Measurements from ENCODE around the gene ZBTB20.
"Not testable (repeated sequence)": the region's sequence is repeated elsewhere in the genome, so short reads cannot be mapped to it uniquely, and the experiment has no call there.

ZBTB20 gene

GRCh38 chr3:115146418-115147328, at the start of gene ZBTB20:
Gene ZBTB20, minus strand, starts transcription at chr3:115147288.
- DNase-seq = peak; percentile 43

GRCh38 chr3:115194476-115194875, 47.4 kb upstream of the ZBTB20 start:
- DNase-seq = no peak

- DNase-seq = no peak
Measured at GRCh38 chr3:115190747-115191146, 43.7 kb upstream of the ZBTB20 start.

- no peak for DNase-seq
Measured at GRCh38 chr3:115187149-115187757, 40.2 kb upstream of the ZBTB20 start.

- DNase-seq = no peak
Measured at GRCh38 chr3:115186351-115187148, 39.5 kb upstream of the ZBTB20 start.

GRCh38 chr3:115184859-115185572, 37.9 kb upstream of the ZBTB20 start:
- DNase-seq = not testable (repeated sequence)

- not testable (repeated sequence) for DNase-seq
Measured at GRCh38 chr3:115178930-115179329, 31.8 kb upstream of the ZBTB20 start.

GRCh38 chr3:115169808-115170207, 22.7 kb upstream of the ZBTB20 start:
- peak; percentile 2 for DNase-seq

- no peak for DNase-seq
Measured at GRCh38 chr3:115165701-115166100, 18.6 kb upstream of the ZBTB20 start.

- DNase-seq = no peak
Measured at GRCh38 chr3:115165266-115165665, 18.2 kb upstream of the ZBTB20 start.

GRCh38 chr3:115164374-115165221, 17.5 kb upstream of the ZBTB20 start:
- DNase-seq = no peak

- no peak for DNase-seq
Measured at GRCh38 chr3:115162759-115163158, 15.7 kb upstream of the ZBTB20 start.

GRCh38 chr3:115161866-115162265, 14.8 kb upstream of the ZBTB20 start:
- no peak for DNase-seq

- DNase-seq = no peak
Measured at GRCh38 chr3:115161168-115161834, 14.2 kb upstream of the ZBTB20 start.

GRCh38 chr3:115160295-115160694, 13.2 kb upstream of the ZBTB20 start:
- no peak for DNase-seq

- DNase-seq = no peak
Measured at GRCh38 chr3:115156046-115156654, 9.1 kb upstream of the ZBTB20 start.

- no peak for DNase-seq
Measured at GRCh38 chr3:115154611-115155010, 7.5 kb upstream of the ZBTB20 start.

GRCh38 chr3:115151921-115152320, 4.8 kb upstream of the ZBTB20 start:
- DNase-seq = no peak

- DNase-seq = peak; percentile 44
Measured at GRCh38 chr3:115148142-115148790, 1.2 kb upstream of the ZBTB20 start.
